HG02623 (cell line): ENCODE results near the gene RPS3.

ENCODE experiments used
- ATAC-seq: cut with Tn5 transposase; IDR thresholded peaks from one replicate; pipeline ENCODE4 v1.9.1; 2021; ENCODE audit warnings: moderate library complexity; ENCODE audit not compliant: unreplicated experiment

RPS3 gene

DNA sequence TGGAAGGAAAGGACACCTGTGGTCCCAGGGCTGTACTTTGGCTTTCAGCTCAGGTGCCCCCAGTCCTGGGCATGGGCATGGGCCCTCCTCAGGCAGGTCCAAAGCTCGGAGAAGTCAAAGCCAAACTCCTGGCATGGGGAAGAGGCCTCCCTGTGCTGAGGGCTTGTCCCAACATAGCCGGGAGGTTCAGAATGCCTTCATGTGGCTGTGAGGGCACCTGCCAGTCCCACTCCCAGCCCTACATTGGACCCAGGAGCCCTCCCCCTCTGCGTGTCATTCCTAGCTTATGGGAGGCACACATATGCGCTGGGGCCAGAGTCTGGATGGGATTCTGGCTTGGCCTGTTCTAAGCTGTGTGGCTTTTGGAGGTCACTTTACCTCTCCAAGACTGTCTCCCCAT lies 34.7 kb downstream of the RPS3 start:
- ATAC-seq: no peak

GRCh38 chr11:75434886-75435570 lies 35.7 kb downstream of the RPS3 start:
- ATAC-seq: no peak

- no peak for ATAC-seq
These were observed 36.2 kb downstream of the RPS3 start for GRCh38 chr11:75435571-75435925.

GRCh38 chr11:75436806-75437205 lies 37.5 kb downstream of the RPS3 start:
- no peak for ATAC-seq

DNA sequence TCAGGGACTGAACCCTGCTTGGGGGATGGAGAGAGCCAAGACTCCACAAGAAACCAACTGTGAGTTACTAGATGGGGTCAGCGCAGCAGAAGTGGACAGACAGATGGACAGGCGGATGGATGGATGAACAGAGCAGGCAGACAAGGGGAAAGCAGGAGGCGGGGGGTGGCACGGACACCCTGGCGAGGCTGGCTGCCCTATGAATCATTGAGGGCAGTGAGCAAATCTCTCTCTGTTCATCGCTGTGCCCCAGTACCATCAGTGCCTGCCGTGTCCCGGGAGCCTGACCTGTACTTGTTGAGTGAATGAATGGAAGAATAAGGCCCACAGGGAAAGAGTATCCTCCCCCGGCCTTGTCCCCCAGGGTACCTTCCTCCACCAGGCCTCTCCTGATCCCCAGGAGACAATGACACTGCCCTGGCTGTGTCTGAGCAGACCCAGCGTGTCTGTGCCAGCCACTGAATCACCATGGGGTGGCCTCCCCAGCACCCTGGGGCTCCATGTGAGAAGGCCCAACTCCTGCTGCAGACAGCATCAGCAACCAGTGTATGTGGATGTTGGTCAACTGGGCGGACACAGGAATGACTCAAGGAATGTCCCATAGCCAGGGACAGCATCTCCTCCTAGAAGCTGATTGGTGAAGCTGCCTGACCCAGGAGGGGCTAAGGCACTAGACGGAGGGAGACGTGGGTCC lies 38.8 kb downstream of the RPS3 start:
- ATAC-seq: no peak

DNA sequence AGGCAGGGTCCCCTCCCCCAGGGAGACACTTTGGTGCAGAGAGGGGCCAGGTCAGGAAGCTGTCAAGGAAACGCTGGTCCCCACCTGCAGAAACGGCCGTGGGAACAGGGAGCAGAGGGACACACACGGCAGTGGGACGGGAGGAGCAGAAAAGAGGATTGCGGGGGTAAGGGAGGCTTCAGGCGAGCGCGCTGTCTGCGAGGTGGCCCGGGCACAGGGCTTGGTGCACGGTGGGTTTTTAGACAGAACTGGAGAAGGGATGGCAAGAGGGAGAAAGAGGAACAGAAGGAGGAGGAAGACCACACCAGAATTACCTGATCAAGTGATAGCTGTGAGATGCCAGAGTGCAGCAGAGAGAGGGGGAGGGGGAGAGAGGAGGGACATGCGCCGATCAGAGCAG lies 39.7 kb downstream of the RPS3 start:
- no peak for ATAC-seq

GRCh38 chr11:75439495-75440120 lies 40.3 kb downstream of the RPS3 start:
- no peak for ATAC-seq

DNA sequence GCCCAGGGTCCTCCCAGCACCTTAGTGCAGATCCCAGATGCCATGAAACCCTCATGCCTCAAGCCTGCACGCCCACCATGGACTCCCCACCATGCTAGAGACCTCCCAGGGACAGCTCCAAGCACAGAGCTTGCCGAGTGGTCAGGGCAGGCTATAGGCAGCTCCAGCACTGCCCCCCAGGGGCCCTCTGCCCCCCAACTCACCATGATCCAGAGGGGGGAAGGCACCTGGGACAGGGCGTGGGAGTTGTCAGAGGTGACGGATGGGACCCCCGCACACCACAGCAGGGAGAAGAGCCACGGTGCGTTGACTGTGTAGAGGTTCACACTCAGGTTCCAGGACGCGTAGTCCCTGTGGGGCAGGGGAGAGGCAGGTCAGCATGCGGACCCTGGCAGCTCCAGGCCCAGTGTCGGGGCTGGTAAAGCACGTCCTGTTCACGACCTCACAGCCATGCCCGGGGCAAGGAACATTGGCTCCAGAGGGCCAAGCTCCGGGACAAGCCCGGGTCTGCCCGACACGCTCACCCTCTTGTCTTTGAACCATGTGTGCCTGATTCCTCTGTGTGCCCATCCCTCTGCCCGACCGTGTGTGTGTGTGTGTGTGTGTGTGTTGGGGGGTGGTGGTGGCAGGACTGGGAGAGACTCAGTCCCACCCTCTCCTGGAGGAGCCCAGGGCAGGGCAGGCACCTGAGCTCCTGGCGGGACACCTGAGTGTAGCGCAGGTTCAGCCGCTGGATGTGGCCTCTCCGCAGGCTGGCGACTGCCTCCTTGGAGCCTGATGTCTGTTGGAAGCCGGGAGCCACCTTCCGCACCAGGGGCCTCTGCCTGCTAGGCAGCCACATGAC lies 41.9 kb downstream of the RPS3 start:
- ATAC-seq: no peak

- no peak for ATAC-seq
These were observed 42.5 kb downstream of the RPS3 start for GRCh38 chr11:75441804-75442132.

DNA sequence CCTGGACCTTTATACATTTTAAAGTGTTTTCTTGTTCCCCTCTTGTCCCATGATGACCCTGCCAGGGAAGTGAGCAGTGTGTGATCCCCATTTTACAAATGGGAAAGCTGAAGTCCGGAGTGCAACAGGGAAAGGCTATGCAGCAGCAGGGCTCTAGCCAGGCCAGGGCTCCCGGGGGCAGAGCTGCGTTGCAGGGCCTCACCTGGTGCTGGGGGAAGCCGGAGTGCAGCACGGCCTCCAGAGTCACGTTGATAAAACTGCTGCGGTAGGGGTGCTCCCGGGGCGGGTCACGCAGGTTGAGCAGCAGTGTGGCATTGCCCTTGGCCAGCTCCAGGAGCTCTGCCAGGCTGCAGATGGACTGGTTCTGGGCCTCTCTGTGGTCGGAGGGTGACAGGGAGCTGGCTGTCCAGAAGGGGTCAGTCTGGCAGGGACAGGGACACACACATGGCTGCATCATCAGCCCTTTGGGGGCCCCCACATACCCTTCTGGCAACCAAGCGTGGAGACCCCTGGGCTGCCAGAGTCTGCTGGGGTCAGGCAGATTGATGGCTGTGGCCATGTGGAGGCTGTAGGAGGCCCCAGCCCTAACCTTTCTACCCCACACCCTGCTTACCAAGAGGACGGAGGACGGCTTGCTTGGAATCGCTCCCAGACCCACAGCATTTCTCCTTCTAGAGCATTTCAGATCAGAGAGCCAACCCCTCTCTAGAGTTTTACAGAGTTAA lies 43.0 kb downstream of the RPS3 start:
- no peak for ATAC-seq

DNA sequence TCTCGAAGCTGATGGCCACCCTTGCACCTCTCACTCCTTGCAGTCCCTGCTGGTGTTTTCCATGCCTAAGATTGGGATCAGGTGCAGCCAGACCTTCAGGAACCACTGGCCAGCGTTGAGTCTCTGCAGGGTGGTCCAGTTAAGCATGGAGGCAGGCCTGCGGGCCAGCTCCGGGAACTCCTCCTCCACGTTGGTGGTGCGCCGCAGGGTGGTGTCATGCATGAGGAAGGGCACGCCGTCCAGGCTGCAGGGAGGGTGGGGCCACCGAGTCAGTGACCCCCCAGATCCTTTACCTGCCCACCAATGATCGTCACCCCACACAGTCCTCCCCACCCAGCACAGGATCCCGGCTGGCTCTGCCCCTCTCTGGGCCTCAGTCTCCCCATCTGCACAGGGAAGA lies 43.7 kb downstream of the RPS3 start:
- no peak for ATAC-seq

DNA sequence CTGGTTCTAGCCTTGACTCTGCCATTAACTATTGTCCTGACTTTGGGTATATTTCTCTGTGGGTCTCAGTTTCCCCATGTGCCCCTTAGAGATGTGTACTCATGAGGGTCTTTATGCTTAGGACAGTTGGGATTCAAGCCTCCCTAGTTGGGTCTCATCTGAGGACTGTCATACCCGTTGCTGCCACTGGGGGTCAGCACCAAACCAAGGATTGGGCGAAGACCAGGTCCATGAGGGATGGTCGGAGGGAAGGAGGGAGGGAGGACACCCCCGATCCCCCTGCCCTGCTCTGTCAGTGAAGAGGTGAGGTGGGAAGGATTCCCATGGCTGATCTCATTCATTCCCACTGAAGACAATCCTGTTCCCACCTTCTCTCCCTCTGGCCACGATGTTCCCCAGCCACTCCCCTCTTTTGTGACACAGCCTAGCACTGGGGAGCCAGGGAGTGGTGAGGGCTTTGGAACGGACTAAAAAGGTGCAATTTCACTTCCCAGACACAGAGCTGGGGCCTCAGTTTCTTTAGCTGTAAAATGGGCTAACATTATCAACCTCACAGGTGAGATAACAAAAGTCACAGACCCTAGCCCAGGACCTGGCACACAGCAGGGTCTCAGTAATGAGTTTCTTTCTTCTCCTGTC lies 46.1 kb downstream of the RPS3 start:
- ATAC-seq: no peak

DNA sequence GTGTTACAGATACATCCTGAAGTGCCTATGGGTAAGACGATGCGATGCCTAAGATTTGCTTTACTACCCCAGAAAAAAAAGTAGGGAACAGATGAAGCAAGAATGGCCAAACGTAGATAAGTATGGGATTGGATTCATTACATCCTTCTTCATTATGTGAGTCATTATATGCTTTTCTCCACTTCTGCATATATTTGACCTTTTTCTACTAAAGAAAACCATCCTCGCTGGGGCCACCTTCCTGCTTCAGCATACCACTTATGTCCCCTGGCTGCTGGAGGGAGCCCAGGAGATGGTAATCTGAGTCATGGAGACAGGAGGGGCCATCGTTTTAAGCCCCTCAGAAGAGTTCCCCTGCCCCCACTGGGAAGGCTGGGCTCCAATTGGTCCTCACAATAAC lies 48.1 kb downstream of the RPS3 start:
- ATAC-seq: no peak

DNA sequence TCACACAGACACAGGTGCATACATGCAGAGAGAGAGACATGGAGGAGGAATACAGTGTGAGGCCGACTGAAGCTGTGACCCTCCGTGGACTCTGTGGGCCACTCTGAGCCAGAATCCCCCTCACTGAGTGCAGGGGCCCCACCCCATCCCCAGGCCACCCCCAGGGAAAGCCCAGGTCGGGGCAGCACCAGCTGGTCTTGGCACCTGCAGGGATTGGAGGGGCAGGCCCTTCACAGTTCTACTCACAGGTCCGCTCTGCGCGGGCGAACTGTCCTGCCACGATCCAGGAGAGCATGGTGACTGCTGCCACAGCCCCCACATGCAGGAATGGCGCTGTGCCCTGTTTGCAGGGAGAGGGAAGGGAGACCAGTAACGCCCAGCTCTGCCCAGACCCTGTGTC lies 50.0 kb downstream of the RPS3 start:
- ATAC-seq: no peak

- ATAC-seq: no peak
These were observed 50.5 kb downstream of the RPS3 start for GRCh38 chr11:75449776-75450175.

- no peak for ATAC-seq
These were observed 50.9 kb downstream of the RPS3 start for GRCh38 chr11:75450236-75450635.

DNA sequence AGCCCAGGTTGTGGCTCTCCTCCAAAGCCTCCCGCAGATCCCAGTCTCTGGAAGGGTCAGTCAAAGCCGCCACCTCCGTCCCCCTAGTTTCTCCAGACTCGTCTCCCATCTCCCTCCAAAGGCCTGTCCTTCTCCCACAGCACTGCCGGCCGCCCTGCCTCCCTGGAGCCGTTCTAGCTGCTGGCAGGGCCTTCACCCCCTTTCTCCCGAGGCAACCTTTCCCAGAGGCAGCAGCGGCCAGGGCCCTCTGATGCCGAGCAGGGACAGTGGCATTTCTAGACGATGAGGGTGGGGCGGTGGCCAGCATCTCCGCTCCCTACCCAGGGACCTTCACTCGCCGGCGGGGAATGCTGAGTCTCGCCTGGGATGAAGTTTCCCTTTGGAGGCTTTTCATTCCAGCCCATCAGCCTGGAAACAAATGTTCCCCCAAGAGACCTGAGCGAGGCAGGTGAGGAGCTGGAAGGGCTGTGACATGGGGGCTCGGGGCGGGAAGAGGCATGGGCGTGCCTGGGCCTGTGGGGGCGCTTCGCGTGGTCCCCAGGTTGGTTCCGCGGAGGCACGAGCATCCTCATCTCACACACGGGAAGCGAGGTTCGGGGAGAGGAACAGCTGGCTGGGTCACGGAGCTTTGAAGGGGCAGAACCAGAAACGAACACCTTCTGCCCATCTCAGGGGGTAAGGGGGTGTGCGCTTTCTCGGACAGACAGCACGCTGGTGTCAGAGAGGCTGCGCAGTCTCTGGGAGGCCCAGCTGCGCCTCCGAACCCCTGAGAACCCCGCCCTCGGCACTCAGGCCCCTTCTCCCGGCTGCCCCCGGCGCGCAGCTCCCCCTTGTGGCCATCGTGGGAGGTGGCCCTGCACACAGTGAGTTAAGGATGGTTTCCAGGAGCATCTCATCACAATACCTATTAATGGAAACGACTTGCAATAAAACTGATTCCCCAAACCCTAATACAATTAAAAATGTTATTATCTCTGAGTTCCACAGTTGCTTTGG lies 51.8 kb downstream of the RPS3 start:
- ATAC-seq: no peak

DNA sequence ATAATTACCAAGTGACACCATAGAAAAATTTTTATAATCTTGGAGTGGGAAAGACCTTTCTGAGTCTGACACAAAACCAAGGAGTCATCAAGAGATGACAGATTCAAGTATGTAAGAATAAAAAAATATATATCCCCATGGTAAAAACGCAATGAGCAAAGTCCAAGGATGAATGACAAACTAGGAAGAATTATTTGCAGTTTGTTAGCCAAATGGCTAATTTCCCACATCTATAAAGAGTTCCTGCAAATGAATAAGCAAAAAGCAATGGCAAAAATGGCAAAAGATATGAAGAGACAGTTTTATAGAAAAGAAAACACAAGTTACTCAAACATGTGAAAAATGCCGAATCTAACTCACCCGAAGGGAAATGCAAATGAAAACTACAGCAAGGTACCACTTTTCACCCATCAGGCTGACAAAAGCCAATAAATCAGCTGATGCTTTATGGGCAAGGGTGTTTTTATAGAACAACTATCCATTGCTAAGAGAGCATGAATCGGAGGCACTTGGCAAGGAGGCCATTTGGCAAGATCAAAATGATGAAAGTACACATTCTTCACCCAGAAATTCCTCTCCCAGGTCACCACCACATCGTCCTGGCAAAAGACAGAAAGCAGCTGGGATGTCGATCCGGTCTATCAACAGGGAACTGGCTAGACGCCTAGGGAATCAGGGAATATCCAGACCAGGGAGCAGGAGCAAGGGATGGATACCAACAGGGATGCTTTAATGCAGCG lies 54.8 kb downstream of the RPS3 start:
- no peak for ATAC-seq

DNA sequence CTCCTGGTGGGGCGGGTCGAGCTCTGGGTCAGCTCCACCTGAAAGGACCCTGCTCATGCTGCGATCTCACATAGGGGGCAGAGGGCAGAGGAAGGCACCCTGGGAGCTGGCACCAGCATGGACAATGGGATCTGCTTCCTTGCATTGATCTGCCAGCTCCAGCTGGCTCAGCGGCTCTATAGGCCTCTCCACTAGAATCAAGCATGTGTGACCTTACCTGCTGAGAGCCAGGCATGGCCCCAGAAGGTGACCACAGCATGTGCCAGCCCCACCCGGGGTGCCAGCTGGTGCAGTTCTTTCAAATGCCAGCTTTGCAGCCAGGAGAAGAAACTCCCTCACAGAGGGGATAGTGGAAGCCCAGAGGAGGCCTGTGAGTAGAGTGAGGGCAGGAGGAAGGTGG lies 55.7 kb downstream of the RPS3 start:
- ATAC-seq: no peak
